CD8-positive, alpha-beta T cell (primary cell): ENCODE measurements around the gene POP4. TPM values are rescaled to one million over a fixed set of nuclear protein-coding genes. Genes with fewer than 3 reads are reported as not detected.

ENCODE experiments used
- total RNA-seq, 46 experiments: library from RNA in 2 of 46; stranded (reverse) in 2 of 46; gene quantifications; one replicate each; pipeline ENCODE4 v1.2.3 and lab custom pipeline; 2021 to 2026

POP4 gene
- total RNA-seq, 2 experiments from 2014 or later = 43.2 to 47.5 TPM

Other genes with a start within 250 kb of the POP4 start
- not detected for gene VSTM2B, start 80.3 kb upstream of the POP4 start, total RNA-seq
- 10 to 100 TPM; 33.7 to 34.1 TPM for gene PLEKHF1, start 59.2 kb downstream of the POP4 start, total RNA-seq
- gene C19orf12, start 109.0 kb downstream of the POP4 start, total RNA-seq = 1 to 10 TPM; 7.0 to 8.9 TPM
- 1 to 10 TPM; 4.9 to 6.6 TPM for gene CCNE1, start 205.7 kb downstream of the POP4 start, total RNA-seq